OCI-LY7 (cell line): Measurements from ENCODE around the gene CDC20B. TPM values are rescaled to one million over a fixed set of nuclear protein-coding genes. Genes with fewer than 3 reads are reported as not detected.

Experiments
- BruUV-seq: library from RNA; stranded (reverse); fragments of 400-500 nt; replicated peaks from 2 replicates; lab custom pipeline; 2021; lab: Mats Ljungman, UMichigan
- CTCF ChIA-PET: fragments of 300-600 bp; sonication (Branson Sonifier 250); formaldehyde crosslinking; loops from one replicate; lab custom pipeline; 2022; ENCODE audit warnings: antibody characterized with exemption; ENCODE audit not compliant: unreplicated experiment; lab: Charles Lee
- POLR2A ChIA-PET: fragments of 300-600 bp; sonication (Branson Sonifier 250); formaldehyde crosslinking; loops from one replicate; lab custom pipeline; 2022; ENCODE audit warnings: antibody characterized with exemption; lab: Charles Lee
- DNase-seq: peaks from one replicate; pipeline ENCODE4 v3.0.0-alpha.2; 2015; ENCODE audit warnings: low spot score
- H2AFZ ChIP-seq: fragments of 200-600 bp; sonication (generic), shearing (Covaris generic); 2 replicates; pipeline ENCODE4 v1.6.1; 2014; ENCODE audit warnings: mild to moderate bottlenecking, antibody characterized with exemption, low read length, moderate library complexity
- H3K27ac ChIP-seq: fragments of 200-600 bp; sonication (generic); 2 replicates; pipeline ENCODE4 v1.5.1; 2014; ENCODE audit warnings: mixed run types, low read depth, mild to moderate bottlenecking, moderate library complexity, low read length, inconsistent platforms; ENCODE audit not compliant: poor library complexity, severe bottlenecking
- H3K36me3 ChIP-seq: fragments of 200-600 bp; sonication (generic); 2 replicates; pipeline ENCODE4 v1.6.1; 2014; ENCODE audit warnings: mild to moderate bottlenecking, antibody characterized with exemption, low read length, moderate library complexity, mixed read lengths; ENCODE audit not compliant: insufficient read depth
- H3K4me1 ChIP-seq: fragments of 200-600 bp; sonication (generic); 2 replicates; pipeline ENCODE4 v1.5.1; 2014; ENCODE audit warnings: mild to moderate bottlenecking, low read length; ENCODE audit not compliant: insufficient read depth, poor library complexity, severe bottlenecking
- H3K4me2 ChIP-seq: fragments of 200-600 bp; sonication (generic); 2 replicates; pipeline ENCODE4 v1.6.1; 2014; ENCODE audit warnings: mild to moderate bottlenecking, low read length
- H3K4me3 ChIP-seq: fragments of 200-600 bp; sonication (generic); 2 replicates; pipeline ENCODE4 v1.5.1; 2014; ENCODE audit warnings: mild to moderate bottlenecking, low read depth, low read length; ENCODE audit not compliant: poor library complexity, severe bottlenecking
- H3K79me2 ChIP-seq: fragments of 200-600 bp; sonication (generic); 2 replicates; pipeline ENCODE4 v1.6.1; 2016; ENCODE audit warnings: low read depth, mild to moderate bottlenecking, low read length, moderate library complexity, mixed read lengths; ENCODE audit not compliant: insufficient read depth
- H3K9me2 ChIP-seq: fragments of 200-600 bp; sonication (generic); 2 replicates; pipeline ENCODE4 v1.6.1; 2016; ENCODE audit warnings: mild to moderate bottlenecking, low read length, mixed read lengths; ENCODE audit not compliant: insufficient read depth
- H3K9me3 ChIP-seq: fragments of 200-600 bp; sonication (generic); 2 replicates; pipeline ENCODE4 v1.6.1; 2014; ENCODE audit warnings: mild to moderate bottlenecking, mixed run types, low read length, mixed read lengths
- H4K20me1 ChIP-seq: fragments of 200-600 bp; sonication (generic); 2 replicates; pipeline ENCODE4 v1.6.1; 2014; ENCODE audit warnings: mild to moderate bottlenecking, antibody characterized with exemption, low read length, moderate library complexity, mixed read lengths; ENCODE audit not compliant: insufficient read depth
- CTCF ChIP-seq: fragments of 200-600 bp; sonication (generic); conservative IDR thresholded peaks from 2 replicates; pipeline ENCODE4 v1.5.1; 2014; ENCODE audit warnings: mild to moderate bottlenecking, antibody characterized with exemption, low read length, moderate library complexity, mixed read lengths
- EZH2phosphoT487 ChIP-seq: fragments of 200-600 bp; sonication (generic); IDR thresholded peaks from 2 replicates; pipeline ENCODE4 v1.6.1; 2018; ENCODE audit warnings: low read depth, borderline replicate concordance, mild to moderate bottlenecking, mixed run types, antibody characterized with exemption, low read length, moderate library complexity, mixed read lengths
- intact Hi-C: fragments of 100-400 bp; cut with micrococcal nuclease; formaldehyde crosslinking; loops from one replicate; pipeline ENCODE4 v1.10.0; 2022; ENCODE audit not compliant: unreplicated experiment
- total RNA-seq, 2 experiments: library from RNA; depleted of rRNA in 1 of 2; stranded (reverse); fragments of >200 nt in 1 of 2; shearing (Covaris generic) in 1 of 2; gene quantifications; 2 replicates each; pipeline ENCODE4 v1.2.3, GENCODE V29; 2014 to 2022

CDC20B gene
- total RNA-seq, 2 experiments from 2014 or later: not detected

DNA sequence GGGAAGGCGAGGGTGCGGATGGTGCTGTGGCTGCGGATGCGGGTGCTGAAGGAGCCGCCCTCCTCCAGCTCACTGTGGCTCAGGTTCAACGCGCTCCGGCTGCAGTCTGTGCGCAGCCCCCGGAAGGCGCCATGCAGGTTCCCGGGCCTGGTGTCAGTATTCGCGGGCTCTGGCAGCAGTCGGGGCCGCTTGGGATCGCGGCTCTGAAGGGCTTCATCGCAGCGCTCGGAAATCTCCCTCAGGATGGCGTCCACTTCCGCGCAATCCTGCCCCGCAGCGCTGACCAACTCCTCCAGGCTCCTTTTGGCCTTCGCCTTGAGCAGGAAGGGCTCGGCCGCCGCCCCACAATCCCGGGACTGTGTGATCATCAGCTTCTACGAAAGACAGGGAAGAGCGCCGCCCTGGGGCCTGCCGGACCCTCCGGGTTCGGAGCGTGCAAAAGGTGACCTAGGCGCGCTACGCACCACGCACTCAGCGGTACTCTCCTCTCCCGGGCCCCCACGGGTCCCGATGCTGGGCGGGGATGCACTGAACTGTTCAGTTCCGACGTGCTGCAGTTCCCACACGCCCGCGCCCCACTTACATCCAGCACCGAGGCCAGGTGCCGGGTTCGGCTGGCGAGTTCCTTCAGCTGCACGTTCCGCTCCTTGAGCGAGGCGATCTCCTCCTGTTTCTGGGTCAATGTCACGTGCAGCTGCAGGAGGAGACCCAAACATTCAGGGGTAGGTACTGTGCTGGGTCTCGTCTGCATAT lies 47.6 kb upstream of the CDC20B start:
- Histone ChIP-seq H3K4me2 (no peak overlapping the region), H3K79me2 (no peaks in the 10 kb centered on the region), H3K4me1 (no peaks in the 10 kb centered on the region), H3K9me2 (no peaks in the 10 kb centered on the region), H3K4me3 (no peak overlapping the region), H2AFZ (no peak overlapping the region), H3K36me3 (no peaks in the 10 kb centered on the region), H4K20me1 (no peaks in the 10 kb centered on the region), H3K9me3 (no peaks in the 10 kb centered on the region), H3K27ac (no peak overlapping the region)
- DNase-seq: no peak
- intact Hi-C loops: no loop called here
- ChIA-PET CTCF (no interaction called here), POLR2A (no interaction called here)
- BruUV-seq: no TSS peak
- no peak for TF ChIP-seq EZH2phosphoT487
- TF ChIP-seq CTCF: no peak

- Histone ChIP-seq H3K27ac (no peak overlapping the region), H3K4me2 (no peak overlapping the region), H3K4me1 (no peaks in the 10 kb centered on the region), H3K9me3 (no peaks in the 10 kb centered on the region), H3K79me2 (no peaks in the 10 kb centered on the region), H2AFZ (no peak overlapping the region), H3K36me3 (no peaks in the 10 kb centered on the region), H3K9me2 (no peaks in the 10 kb centered on the region), H3K4me3 (no peak overlapping the region), H4K20me1 (no peaks in the 10 kb centered on the region)
- TF ChIP-seq EZH2phosphoT487 (no peak), CTCF (no peak)
- intact Hi-C loops: no loop called here
- ChIA-PET CTCF (no interaction called here), POLR2A (no interaction called here)
- BruUV-seq: no TSS peak
- no peak for DNase-seq
Measured at GRCh38 chr5:55219770-55220169, 46.8 kb upstream of the CDC20B start.

- CTCF ChIA-PET: no interaction called here
- POLR2A ChIA-PET: interaction anchor here (0.5 kb wide), 1 partner anchor 908 kb away, joined by 3 read pairs; no protein-coding TSS in a partner anchor
- Histone ChIP-seq H3K4me1 (no peaks in the 10 kb centered on the region), H3K79me2 (no peaks in the 10 kb centered on the region), H3K9me3 (no peaks in the 10 kb centered on the region), H4K20me1 (no peaks in the 10 kb centered on the region), H3K4me2 (no peak overlapping the region), H3K27ac (no peak overlapping the region), H3K4me3 (no peak overlapping the region), H3K9me2 (no peaks in the 10 kb centered on the region), H2AFZ (no peak overlapping the region), H3K36me3 (no peaks in the 10 kb centered on the region)
- no peak for DNase-seq
- no TSS peak for BruUV-seq
- TF ChIP-seq EZH2phosphoT487: no peak
- TF ChIP-seq CTCF: no peak
- intact Hi-C loops: no loop called here
Measured at GRCh38 chr5:55218967-55219366, 46.0 kb upstream of the CDC20B start.
